ENCODE results near the gene PTPN6.

Gene PTPN6

DNA sequence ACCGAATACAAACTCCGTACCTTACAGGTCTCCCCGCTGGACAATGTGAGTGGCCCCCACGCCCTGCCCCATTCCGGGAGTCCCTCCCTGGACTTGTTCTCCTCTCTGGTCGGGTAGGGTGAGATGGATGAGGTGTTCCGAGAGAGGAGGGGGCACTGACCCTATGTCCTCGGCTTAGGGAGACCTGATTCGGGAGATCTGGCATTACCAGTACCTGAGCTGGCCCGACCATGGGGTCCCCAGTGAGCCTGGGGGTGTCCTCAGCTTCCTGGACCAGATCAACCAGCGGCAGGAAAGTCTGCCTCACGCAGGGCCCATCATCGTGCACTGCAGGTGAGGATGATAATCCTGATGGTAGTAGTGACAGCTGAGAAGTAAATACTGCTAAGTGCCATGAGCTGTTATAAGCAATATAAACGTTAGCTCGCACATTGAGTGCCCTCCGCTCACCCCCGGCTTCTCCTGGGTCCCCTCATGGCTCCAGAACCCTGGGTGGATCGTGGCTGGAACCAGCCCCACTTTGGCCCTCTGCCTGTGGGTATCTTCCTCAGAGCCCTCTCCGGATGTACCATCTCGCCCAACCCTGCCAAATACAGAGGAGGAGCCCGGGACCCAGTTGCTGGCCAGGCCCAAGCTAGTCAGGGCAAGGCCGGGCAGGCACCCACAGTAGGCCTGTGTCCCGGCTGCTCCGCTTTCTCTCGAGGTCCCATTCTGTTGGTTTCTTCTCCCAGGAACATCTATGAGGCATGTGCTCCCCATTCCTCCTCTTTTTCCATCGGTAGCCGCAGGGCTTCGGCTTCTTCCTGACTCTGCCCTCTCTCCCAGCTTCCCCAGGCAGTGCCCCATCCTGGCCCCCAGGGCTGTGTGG lies 6.8 kb downstream of the PTPN6 start:
- TF ChIP-seq, protein P1, sequence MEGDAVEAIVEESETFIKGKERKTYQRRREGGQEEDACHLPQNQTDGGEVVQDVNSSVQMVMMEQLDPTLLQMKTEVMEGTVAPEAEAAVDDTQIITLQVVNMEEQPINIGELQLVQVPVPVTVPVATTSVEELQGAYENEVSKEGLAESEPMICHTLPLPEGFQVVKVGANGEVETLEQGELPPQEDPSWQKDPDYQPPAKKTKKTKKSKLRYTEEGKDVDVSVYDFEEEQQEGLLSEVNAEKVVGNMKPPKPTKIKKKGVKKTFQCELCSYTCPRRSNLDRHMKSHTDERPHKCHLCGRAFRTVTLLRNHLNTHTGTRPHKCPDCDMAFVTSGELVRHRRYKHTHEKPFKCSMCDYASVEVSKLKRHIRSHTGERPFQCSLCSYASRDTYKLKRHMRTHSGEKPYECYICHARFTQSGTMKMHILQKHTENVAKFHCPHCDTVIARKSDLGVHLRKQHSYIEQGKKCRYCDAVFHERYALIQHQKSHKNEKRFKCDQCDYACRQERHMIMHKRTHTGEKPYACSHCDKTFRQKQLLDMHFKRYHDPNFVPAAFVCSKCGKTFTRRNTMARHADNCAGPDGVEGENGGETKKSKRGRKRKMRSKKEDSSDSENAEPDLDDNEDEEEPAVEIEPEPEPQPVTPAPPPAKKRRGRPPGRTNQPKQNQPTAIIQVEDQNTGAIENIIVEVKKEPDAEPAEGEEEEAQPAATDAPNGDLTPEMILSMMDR (IDR thresholded peaks at IDR 0.05; ENCODE audit: control insufficient read depth, extremely low read depth, insufficient read depth) = no peak
- H3K4me3 ChIP-seq (ENCODE audit: low read depth, low read length) = no peak overlapping the region
- DNase-seq (ENCODE audit: low read depth) = no peak

DNA sequence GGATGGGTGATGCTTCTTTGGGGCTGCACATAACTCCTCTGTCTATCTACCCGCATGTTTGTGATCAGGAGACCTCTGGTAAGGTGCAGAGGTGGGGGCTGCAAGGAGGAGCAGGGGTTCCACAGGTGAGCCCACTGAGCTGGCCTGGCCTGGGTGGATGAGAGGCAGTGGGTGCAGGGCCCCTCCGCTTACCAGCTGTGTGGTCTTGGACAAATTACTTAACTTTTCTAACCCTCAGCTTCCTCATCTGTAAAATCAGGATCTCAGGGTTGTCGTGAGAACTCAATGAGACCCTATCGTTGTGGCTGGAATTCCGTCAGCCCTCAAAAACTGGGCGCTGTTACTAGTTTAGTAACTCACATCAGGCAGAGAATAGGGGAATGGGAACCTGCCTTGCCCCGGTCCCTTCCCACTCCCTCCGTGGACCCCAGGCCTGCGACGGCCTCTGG lies 7.5 kb downstream of the PTPN6 start:
- TF ChIP-seq, protein P1 (IDR thresholded peaks at IDR 0.05; ENCODE audit: control insufficient read depth, extremely low read depth, insufficient read depth) = no peak
- no peak overlapping the region for H3K4me3 ChIP-seq (ENCODE audit: low read depth, low read length)
- DNase-seq (ENCODE audit: low read depth) = no peak

DNA sequence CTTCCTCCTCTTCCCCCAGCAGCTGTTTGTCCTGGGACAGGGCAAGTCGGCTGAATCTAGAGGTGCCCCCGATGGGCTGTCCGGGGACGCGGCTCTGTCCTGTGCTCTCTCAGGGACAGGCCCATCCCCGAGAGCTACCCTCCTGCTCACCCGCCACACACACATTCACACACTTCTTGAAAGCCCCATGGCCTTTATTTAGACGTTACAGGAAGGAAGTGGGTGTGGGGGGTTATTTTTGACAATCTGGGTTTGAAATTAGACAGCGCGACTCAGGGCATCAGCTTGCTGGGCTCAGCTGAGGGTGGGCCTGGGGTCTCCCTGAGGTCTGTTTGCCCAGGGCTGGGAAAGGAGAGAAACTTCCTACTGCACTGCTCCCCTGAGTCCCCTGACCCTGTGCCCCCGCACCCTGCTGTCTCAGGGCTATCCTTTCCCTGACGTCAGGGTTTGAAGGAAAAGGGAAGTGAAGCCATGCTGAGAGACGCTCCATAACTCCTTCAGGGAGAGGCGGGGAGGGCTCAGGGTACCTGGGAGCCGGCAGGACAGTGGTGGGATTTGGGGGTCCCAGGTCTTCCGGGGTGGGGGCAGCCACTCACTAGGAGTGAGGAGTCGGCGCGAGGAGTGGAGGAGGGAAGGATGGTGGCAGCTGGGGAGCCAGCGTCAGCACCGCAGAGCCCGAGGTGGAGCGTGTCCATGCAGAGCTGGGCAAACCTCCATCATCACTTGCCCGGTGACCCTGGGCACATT lies 8.1 kb downstream of the PTPN6 start:
- DNase-seq (ENCODE audit: low read depth) = no peak
- TF ChIP-seq, protein P1 (IDR thresholded peaks at IDR 0.05; ENCODE audit: control insufficient read depth, extremely low read depth, insufficient read depth) = no peak
- no peak overlapping the region for H3K4me3 ChIP-seq (ENCODE audit: low read depth, low read length)

DNA sequence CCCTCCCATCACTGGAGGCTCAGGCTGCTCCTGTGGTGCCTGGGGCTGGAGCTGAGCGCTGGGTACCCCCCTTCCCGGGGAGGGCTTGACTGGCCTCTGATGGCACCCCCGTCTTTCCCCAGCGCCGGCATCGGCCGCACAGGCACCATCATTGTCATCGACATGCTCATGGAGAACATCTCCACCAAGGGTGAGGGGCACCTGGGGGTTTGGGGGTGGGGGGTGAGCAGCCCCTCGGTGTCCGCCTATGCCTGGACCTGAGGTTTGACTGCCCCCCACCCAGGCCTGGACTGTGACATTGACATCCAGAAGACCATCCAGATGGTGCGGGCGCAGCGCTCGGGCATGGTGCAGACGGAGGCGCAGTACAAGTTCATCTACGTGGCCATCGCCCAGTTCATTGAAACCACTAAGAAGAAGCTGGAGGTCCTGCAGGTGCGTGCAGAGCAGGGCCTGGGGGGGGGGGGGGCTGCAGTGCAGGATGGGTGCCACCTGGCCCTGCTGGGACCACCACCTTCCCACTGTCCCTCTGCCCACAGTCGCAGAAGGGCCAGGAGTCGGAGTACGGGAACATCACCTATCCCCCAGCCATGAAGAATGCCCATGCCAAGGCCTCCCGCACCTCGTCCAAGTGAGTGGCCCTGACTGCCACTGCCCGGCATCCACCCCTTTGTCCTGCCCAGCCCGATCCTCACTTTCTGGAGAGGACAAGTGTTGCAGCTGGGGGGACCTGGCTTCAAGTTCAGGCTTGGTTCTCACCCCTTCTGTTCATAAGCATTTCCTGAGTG lies 8.8 kb downstream of the PTPN6 start:
- H3K4me3 ChIP-seq (ENCODE audit: low read depth, low read length) = no peak overlapping the region
- TF ChIP-seq, protein P1 (IDR thresholded peaks at IDR 0.05; ENCODE audit: control insufficient read depth, extremely low read depth, insufficient read depth) = no peak
- DNase-seq (ENCODE audit: low read depth) = no peak

DNA sequence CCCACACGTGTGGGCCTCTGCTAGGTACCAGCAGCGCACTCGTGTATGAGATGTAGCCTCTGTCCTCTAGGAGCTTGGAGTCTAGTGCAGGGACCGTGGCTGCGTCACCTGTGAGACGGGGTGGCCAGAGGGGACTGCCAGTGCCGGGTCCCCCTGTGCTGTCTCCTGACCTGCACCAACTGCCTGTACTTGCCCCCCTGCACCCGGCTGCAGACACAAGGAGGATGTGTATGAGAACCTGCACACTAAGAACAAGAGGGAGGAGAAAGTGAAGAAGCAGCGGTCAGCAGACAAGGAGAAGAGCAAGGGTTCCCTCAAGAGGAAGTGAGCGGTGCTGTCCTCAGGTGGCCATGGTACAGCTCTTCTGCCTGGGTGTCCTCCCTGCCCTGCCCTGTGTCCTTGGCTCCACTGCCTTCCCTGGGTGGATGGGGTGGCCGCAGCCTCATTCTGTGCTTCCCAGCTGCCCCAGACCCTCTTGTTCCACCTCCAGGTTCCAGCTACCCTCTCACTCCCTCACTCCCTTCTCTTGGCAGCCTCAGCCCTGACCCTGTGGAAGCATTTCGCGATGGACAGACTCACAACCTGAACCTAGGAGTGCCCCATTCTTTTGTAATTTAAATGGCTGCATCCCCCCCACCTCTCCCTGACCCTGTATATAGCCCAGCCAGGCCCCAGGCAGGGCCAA lies 9.6 kb downstream of the PTPN6 start:
- no peak overlapping the region for H3K4me3 ChIP-seq (ENCODE audit: low read depth, low read length)
- TF ChIP-seq, protein P1 (IDR thresholded peaks at IDR 0.05; ENCODE audit: control insufficient read depth, extremely low read depth, insufficient read depth) = peak; percentile 35; the same call in 1 of the 2 replicates
- no peak for DNase-seq (ENCODE audit: low read depth)

DNA sequence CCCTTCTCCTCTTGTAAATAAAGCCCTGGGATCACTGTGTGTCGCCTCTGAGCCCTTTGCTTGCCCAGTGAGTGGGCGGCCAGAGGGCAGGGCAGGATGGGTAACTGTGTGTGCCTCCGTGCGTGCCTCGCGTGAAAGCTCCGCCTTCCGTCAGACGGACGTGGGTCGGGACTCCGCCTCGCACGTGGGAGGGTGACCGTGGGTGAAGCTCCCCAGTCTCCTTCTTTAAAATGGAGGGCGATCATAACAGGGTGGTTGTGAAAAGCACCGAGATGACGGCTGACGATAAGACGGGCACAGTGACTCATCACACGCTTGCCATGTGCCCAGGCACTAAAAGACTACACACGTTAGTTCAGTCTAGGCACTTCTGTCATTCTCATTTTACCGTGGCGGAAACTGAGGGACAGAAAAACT lies 10.1 kb downstream of the PTPN6 start:
- DNase-seq (ENCODE audit: low read depth) = no peak
- TF ChIP-seq, protein P1 (IDR thresholded peaks at IDR 0.05; ENCODE audit: control insufficient read depth, extremely low read depth, insufficient read depth) = peak; percentile 14; the same call in 1 of the 2 replicates
- H3K4me3 ChIP-seq (ENCODE audit: low read depth, low read length) = peak overlapping the region; percentile 84

Data from LNCaP clone FGC (cell line).